H1 (cell line): ENCODE results near the gene RNF186. TPM values are rescaled to one million over a fixed set of nuclear protein-coding genes. Genes with fewer than 3 reads are reported as not detected.

Experiments
- CTCF ChIA-PET: fragments of 300-600 bp; sonication (Branson Sonifier 250); formaldehyde crosslinking; loops from one replicate; lab custom pipeline; 2021; ENCODE audit not compliant: partially characterized antibody; lab: Charles Lee
- POLR2A ChIA-PET: fragments of 300-600 bp; sonication (Branson Sonifier 250); formaldehyde crosslinking; loops from one replicate; lab custom pipeline; 2021; ENCODE audit warnings: inconsistent platforms; ENCODE audit not compliant: partially characterized antibody; lab: Charles Lee
- DNase-seq, 2 experiments: peaks; one replicate each; pipeline versions ENCODE4 v3.0.0 to v3.0.0-alpha.2; 2010 to 2022; ENCODE audit warnings: low spot score in 2 of 2, low read depth in 1 of 2, mixed read lengths in 1 of 2
- FAIRE-seq: peaks from 2 replicates; lab custom pipeline; 2011; peaks lifted over from hg19 to GRCh38; lab: Jason Lieb, UNC
- H2AFZ ChIP-seq: 2 replicates; pipeline ENCODE4 v1.8.1; 2012; ENCODE audit warnings: low read length, inconsistent platforms
- H2AK5ac ChIP-seq: 2 replicates; pipeline ENCODE4 v1.6.1; 2013; ENCODE audit warnings: low read depth, low read length
- H2BK120ac ChIP-seq: replicated peaks from 2 replicates; pipeline ENCODE3; 2013; ENCODE audit warnings: low read depth, low read length, inconsistent platforms
- H2BK12ac ChIP-seq: 2 replicates; pipeline ENCODE4 v1.6.1; 2013; ENCODE audit warnings: low read depth, low read length
- H2BK15ac ChIP-seq: 2 replicates; pipeline ENCODE4 v1.6.1; 2013; ENCODE audit warnings: low read length
- H2BK20ac ChIP-seq: 2 replicates; pipeline ENCODE4 v1.6.1; 2013; ENCODE audit warnings: low read length
- H2BK5ac ChIP-seq: 2 replicates; pipeline ENCODE4 v1.6.1; 2013; ENCODE audit warnings: low read depth, low read length
- H3K14ac ChIP-seq: 2 replicates; pipeline ENCODE4 v1.6.1; 2013; ENCODE audit warnings: inconsistent platforms; ENCODE audit not compliant: insufficient read length
- H3K18ac ChIP-seq: 2 replicates; pipeline ENCODE4 v1.6.1; 2013; ENCODE audit warnings: low read length; ENCODE audit errors: extremely low read depth
- H3K23ac ChIP-seq: 2 replicates; pipeline ENCODE4 v1.6.1; 2013; ENCODE audit warnings: inconsistent platforms; ENCODE audit not compliant: insufficient read length
- H3K23me2 ChIP-seq: 2 replicates; pipeline ENCODE4 v1.6.1; 2013; ENCODE audit warnings: low read depth, low read length
- H3K27ac ChIP-seq: 2 replicates; pipeline ENCODE4 v1.6.1; 2011; ENCODE audit warnings: low read depth, low read length, inconsistent platforms
- H3K27me3 ChIP-seq, 4 experiments: replicated peaks in 1 of 4; 1 replicate in 1 of 4; 2 replicates in 3 of 4; pipeline versions ENCODE4 v1.6.1 to v1.8.1; 2011 to 2013; ENCODE audit warnings: low read length in 3 of 4, mild to moderate bottlenecking in 3 of 4, inconsistent platforms in 2 of 4, mixed read lengths in 2 of 4, moderate library complexity in 1 of 4; ENCODE audit not compliant: control insufficient read depth in 3 of 4, insufficient read depth in 3 of 4; ENCODE audit errors: extremely low read depth in 1 of 4
- H3K36me3 ChIP-seq, 4 experiments: 2 replicates each; pipeline versions ENCODE4 v1.6.1 to v1.8.1; 2011 to 2013; ENCODE audit warnings: mild to moderate bottlenecking in 4 of 4, low read length in 3 of 4, moderate library complexity in 2 of 4, control low read depth in 1 of 4, inconsistent platforms in 1 of 4; ENCODE audit not compliant: insufficient read depth in 4 of 4, control insufficient read depth in 2 of 4
- H3K4ac ChIP-seq: replicated peaks from 2 replicates; pipeline ENCODE3; 2013; ENCODE audit warnings: low read length, low read depth, mixed read lengths, inconsistent platforms; ENCODE audit not compliant: insufficient read length
- H3K4me1 ChIP-seq, 4 experiments: replicated peaks in 1 of 4; 1 replicate in 1 of 4; 2 replicates in 3 of 4; pipeline versions ENCODE4 v1.6.1 to v1.8.1; 2011 to 2013; ENCODE audit warnings: low read length in 3 of 4, inconsistent platforms in 2 of 4, mixed read lengths in 1 of 4; ENCODE audit not compliant: insufficient read depth in 4 of 4, control insufficient read depth in 3 of 4
- H3K4me2 ChIP-seq, 2 experiments: 2 replicates each; pipeline versions ENCODE4 v1.6.1 to v1.8.1; 2011 to 2013; ENCODE audit warnings: low read depth in 2 of 2, low read length in 2 of 2, control low read depth in 1 of 2, inconsistent platforms in 1 of 2, mild to moderate bottlenecking in 1 of 2; ENCODE audit not compliant: insufficient read depth in 1 of 2
- H3K4me3 ChIP-seq, 4 experiments: fragments of 200-600, 300-600 bp in 1 of 4; sonication (generic), shearing (Covaris generic), sonication (Bioruptor Twin) in 1 of 4; 2 replicates each; pipeline versions ENCODE4 v1.5.1 to v1.8.1; 2011 to 2016; ENCODE audit warnings: low read length in 4 of 4, low read depth in 3 of 4, control low read depth in 2 of 4, inconsistent platforms in 2 of 4, mild to moderate bottlenecking in 2 of 4, mixed read lengths in 1 of 4, moderate library complexity in 1 of 4; ENCODE audit not compliant: insufficient read depth in 2 of 4; ENCODE audit errors: extremely low read depth in 1 of 4
- H3K56ac ChIP-seq: replicated peaks from 2 replicates; pipeline ENCODE3; 2013; ENCODE audit warnings: low read depth, mild to moderate bottlenecking, mixed read lengths, low read length, inconsistent platforms; ENCODE audit not compliant: insufficient read length
- H3K79me1 ChIP-seq: 2 replicates; pipeline ENCODE4 v1.6.1; 2013; ENCODE audit warnings: low read depth, low read length, control low read depth
- H3K79me2 ChIP-seq, 2 experiments: 2 replicates each; pipeline versions ENCODE4 v1.6.1 to v1.8.1; 2012 to 2013; ENCODE audit warnings: low read length in 2 of 2, mild to moderate bottlenecking in 2 of 2, inconsistent platforms in 1 of 2; ENCODE audit not compliant: insufficient read depth in 2 of 2, control insufficient read depth in 1 of 2
- H3K9ac ChIP-seq, 4 experiments: replicated peaks in 1 of 4; 1 replicate in 1 of 4; 2 replicates in 3 of 4; pipeline versions ENCODE4 v1.6.1 to v1.8.1; 2011 to 2013; ENCODE audit warnings: low read depth in 3 of 4, low read length in 3 of 4, control low read depth in 2 of 4, mild to moderate bottlenecking in 2 of 4, moderate library complexity in 2 of 4, inconsistent platforms in 1 of 4; ENCODE audit errors: extremely low read depth in 1 of 4
- H3K9me3 ChIP-seq, 2 experiments: 2 replicates each; pipeline versions ENCODE4 v1.6.1 to v1.8.1; 2012 to 2013; ENCODE audit warnings: mild to moderate bottlenecking in 2 of 2, moderate library complexity in 2 of 2, control low read depth in 1 of 2, inconsistent platforms in 1 of 2, low read depth in 1 of 2, low read length in 1 of 2, mixed read lengths in 1 of 2; ENCODE audit not compliant: insufficient read depth in 2 of 2
- H4K20me1 ChIP-seq, 2 experiments: replicated peaks in 1 of 2; 2 replicates each; pipeline versions ENCODE3 to v1.8.1; 2011 to 2013; ENCODE audit warnings: inconsistent platforms in 2 of 2, low read length in 2 of 2, mild to moderate bottlenecking in 1 of 2; ENCODE audit not compliant: insufficient read depth in 2 of 2, control insufficient read depth in 1 of 2
- H4K5ac ChIP-seq: 2 replicates; pipeline ENCODE4 v1.6.1; 2013; ENCODE audit warnings: low read length, low read depth, mixed read lengths, inconsistent platforms; ENCODE audit not compliant: insufficient read length
- H4K8ac ChIP-seq: 2 replicates; pipeline ENCODE4 v1.8.0; 2013; ENCODE audit warnings: mild to moderate bottlenecking, moderate library complexity, low read length, inconsistent platforms; ENCODE audit not compliant: insufficient read depth; ENCODE audit errors: extremely low read depth
- H4K91ac ChIP-seq: replicated peaks from 2 replicates; pipeline ENCODE3; 2013; ENCODE audit warnings: low read length, mixed read lengths, inconsistent platforms; ENCODE audit not compliant: insufficient read length
- ATF3 ChIP-seq: IDR thresholded peaks from 2 replicates; pipeline ENCODE4 v1.6.1; 2011; ENCODE audit warnings: low read depth, mild to moderate bottlenecking, low read length; ENCODE audit not compliant: insufficient read depth
- CEBPB ChIP-seq: IDR thresholded peaks from 2 replicates; pipeline ENCODE4 v1.6.1; 2012; ENCODE audit warnings: low read depth, low read length
- E2F6 ChIP-seq: IDR thresholded peaks from 2 replicates; pipeline ENCODE4 v1.6.1; 2012; ENCODE audit warnings: inconsistent platforms
- HDAC6 ChIP-seq: IDR thresholded peaks from one replicate; pipeline ENCODE4 v1.7.1; 2012; ENCODE audit warnings: low read depth, mild to moderate bottlenecking, inconsistent platforms, low read length, moderate library complexity
- MAX ChIP-seq: IDR thresholded peaks from 2 replicates; pipeline ENCODE4 v1.6.1; 2012; ENCODE audit warnings: inconsistent platforms
- NANOG ChIP-seq: IDR thresholded peaks from 2 replicates; pipeline ENCODE4 v1.6.1; 2011; ENCODE audit warnings: low read length, low read depth, mild to moderate bottlenecking, inconsistent platforms; ENCODE audit not compliant: insufficient read depth, poor library complexity, severe bottlenecking
- POU5F1 ChIP-seq: IDR thresholded peaks from 2 replicates; pipeline ENCODE4 v1.6.1; 2011; ENCODE audit warnings: low read depth, mild to moderate bottlenecking, low read length, moderate library complexity
- SIN3A ChIP-seq, 2 experiments: IDR thresholded peaks in 1 of 2; conservative IDR thresholded peaks in 1 of 2; 2 replicates each; pipeline ENCODE4 v1.6.1; 2011 to 2012; ENCODE audit warnings: low read length in 2 of 2, improper control_type of control experiment in 1 of 2, low read depth in 1 of 2, mild to moderate bottlenecking in 1 of 2
- SP2 ChIP-seq: IDR thresholded peaks from 2 replicates; pipeline ENCODE4 v1.6.1; 2012; ENCODE audit warnings: mild to moderate bottlenecking, low read length, inconsistent platforms
- WGBS, 2 experiments: shearing (Covaris generic) in 1 of 2; methylation state at CpG; one replicate each; pipeline versions ENCODE4 v1.1.6 to v1.1.7; 2013 to 2015; ENCODE audit warnings: low lambda C conversion rate in 2 of 2, mixed read lengths in 2 of 2, inconsistent platforms in 1 of 2, low coverage in 1 of 2, missing lambda C conversion rate in 1 of 2; ENCODE audit not compliant: insufficient replicate concordance in 2 of 2, insufficient coverage in 1 of 2, insufficient read length in 1 of 2; ENCODE audit errors: extremely low coverage in 1 of 2, missing lambda C conversion rate in 1 of 2; 5-methylcytosine and 5-hydroxymethylcytosine counted together
- polyA plus RNA-seq, 7 experiments: library from polyadenylated mRNA; depleted of rRNA in 3 of 7; stranded (reverse) in 5 of 7; unstranded in 2 of 7; fragments of >200 nt in 5 of 7; fragments of 200-250 nt in 2 of 7; gene quantifications; 1 replicate in 5 of 7; 2 replicates in 1 of 7; 4 replicates in 1 of 7; pipeline versions ENCODE4 v1.2.1 to v1.2.3, GENCODE V29; 2011 to 2013; ENCODE audit warnings: missing spikeins in 2 of 7, mixed read lengths in 2 of 7
- total RNA-seq: library from RNA; stranded (reverse); fragmentation: NEBNext Ultra II Directional; extraction: Animal tissue kit (Norgen Biotek cat#: 25700); gene quantifications from 2 replicates; pipeline ENCODE4 v1.2.1, GENCODE V29; 2021

Gene RNF186
- total and polyA plus RNA-seq, 2 of the 8 experiments (the other 6 are each of a cell fraction or from before 2014, with no cell fraction given), result not detected

GRCh38 chr1:19817160-19817559 is 2.1 kb upstream of the RNF186 start:
- no peak overlapping the region for H3K4ac ChIP-seq
- no peak overlapping the region for H2BK20ac ChIP-seq
- WGBS, 2 experiments, result 68% methylated on average over 5 of the region's 5 CpGs; no CpG with 5 or more reads in 1 of the 2 experiments
- H2BK5ac ChIP-seq, result peak overlapping the region; percentile 2; the same call in 1 of the 2 replicates
- no peaks in the 10 kb centered on the region for H3K36me3 ChIP-seq
- no peak overlapping the region for H3K9ac ChIP-seq
- H3K18ac ChIP-seq, result no peak overlapping the region; the same call in 1 of the 2 replicates
- no peaks in the 10 kb centered on the region for H4K20me1 ChIP-seq
- peak overlapping the region; percentile 41; the same call in 1 of the 2 replicates for H2BK12ac ChIP-seq
- CTCF ChIA-PET, result interaction anchor here (0.7 to 1.8 kb wide), 6 partner anchors 16 to 327 kb away, joined by 3 to 7 read pairs (median 5); no protein-coding TSS in a partner anchor
- H3K23ac ChIP-seq, result no peak overlapping the region
- no peak overlapping the region for H3K14ac ChIP-seq
- H3K23me2 ChIP-seq, result no peaks in the 10 kb centered on the region
- POLR2A ChIA-PET, result interaction anchor here (0.8 to 2.0 kb wide), 3 partner anchors 36 to 65 kb away, joined by 3 to 5 read pairs (median 3); partner anchors contain the start of gene OTUD3
- FAIRE-seq (no peak), DNase-seq (no peak)
- H3K79me1 ChIP-seq, result no peaks in the 10 kb centered on the region
- no peak overlapping the region for H2AFZ ChIP-seq
- no peak overlapping the region for H2BK15ac ChIP-seq
- H3K27ac ChIP-seq, result no peak overlapping the region
- H2BK120ac ChIP-seq, result peak overlapping the region; percentile 9
- H3K79me2 ChIP-seq, result no peaks in the 10 kb centered on the region
- H2AK5ac ChIP-seq, result peak overlapping the region; percentile 75; the same call in 1 of the 2 replicates
- TF ChIP-seq SIN3A (conservative IDR thresholded peaks at IDR 0.05 in 1 of 2, IDR thresholded peaks at IDR 0.05 in 1 of 2; ENCODE audit: low read depth in 1 of 2, low read length in 2 of 2), result no peak
- TF ChIP-seq POU5F1, result no peak
- no peak for TF ChIP-seq ATF3
- no peak for TF ChIP-seq HDAC6
- no peak for TF ChIP-seq SP2
- TF ChIP-seq NANOG, result no peak
- TF ChIP-seq CEBPB, result no peak
- TF ChIP-seq E2F6, result no peak
- no peak for TF ChIP-seq MAX
- no peak overlapping the region; a peak in 1 of 8 replicates for H3K4me3 ChIP-seq
- no peaks in the 10 kb centered on the region for H3K9me3 ChIP-seq
- H3K4me2 ChIP-seq, result peak overlapping the region; percentile 32 to 50; a peak in 1 of 4 replicates
- no peak overlapping the region for H4K8ac ChIP-seq
- H3K56ac ChIP-seq, result no peak overlapping the region
- no peak overlapping the region for H4K5ac ChIP-seq
- peaks cover 0 to 2% (median 0%) of the 10 kb centered on the region in 4 experiments; a peak in 1 of 7 replicates for H3K27me3 ChIP-seq
- peak overlapping the region; percentile 58 for H4K91ac ChIP-seq
- peaks cover 10 to 19% (median 11%) of the 10 kb centered on the region in 4 experiments for H3K4me1 ChIP-seq
